Measurements from ENCODE around the gene COBL. TPM values are rescaled to one million over a fixed set of nuclear protein-coding genes. Genes with fewer than 3 reads are reported as not detected.
A peak's percentile ranks its signal among the peaks of the same experiment; 100 is the strongest.

COBL gene
- total RNA-seq, 1 donor from 2014 or later: not detected

GRCh38 chr7:51326656-51327286 lies 10.2 kb upstream of the COBL start:
- H3K27me3 Mint-ChIP-seq (ENCODE audit: unreplicated experiment): peaks cover 16% of the 10 kb centered on the region
- no peak overlapping the region for H3K4me3 Mint-ChIP-seq (ENCODE audit: unreplicated experiment)
- no peak overlapping the region for H3K27ac Mint-ChIP-seq (ENCODE audit: unreplicated experiment)
- H3K9me3 Mint-ChIP-seq (ENCODE audit: unreplicated experiment): no peaks in the 10 kb centered on the region
- no peak for TF ChIP-seq CTCF (IDR thresholded peaks at IDR 0.05)
- no peaks in the 10 kb centered on the region for H3K36me3 Mint-ChIP-seq (ENCODE audit: unreplicated experiment)
- no peaks in the 10 kb centered on the region for H3K4me1 Mint-ChIP-seq (ENCODE audit: unreplicated experiment)
- peak; percentile 44 for DNase-seq (ENCODE audit: extremely low spot score, unreplicated experiment)

GRCh38 chr7:51325908-51326307 lies 9.3 kb upstream of the COBL start:
- Mint-ChIP-seq H3K36me3 (ENCODE audit: unreplicated experiment) (no peaks in the 10 kb centered on the region), H3K9me3 (ENCODE audit: unreplicated experiment) (no peaks in the 10 kb centered on the region), H3K27me3 (ENCODE audit: unreplicated experiment) (peaks cover 25% of the 10 kb centered on the region), H3K27ac (ENCODE audit: unreplicated experiment) (no peak overlapping the region), H3K4me3 (ENCODE audit: unreplicated experiment) (no peak overlapping the region), H3K4me1 (ENCODE audit: unreplicated experiment) (no peaks in the 10 kb centered on the region)
- no peak for TF ChIP-seq CTCF (IDR thresholded peaks at IDR 0.05)
- DNase-seq (ENCODE audit: extremely low spot score, unreplicated experiment): peak; percentile 4

GRCh38 chr7:51325261-51325676 lies 8.7 kb upstream of the COBL start:
- Mint-ChIP-seq H3K4me3 (ENCODE audit: unreplicated experiment) (no peak overlapping the region), H3K9me3 (ENCODE audit: unreplicated experiment) (no peaks in the 10 kb centered on the region), H3K36me3 (ENCODE audit: unreplicated experiment) (no peaks in the 10 kb centered on the region), H3K27ac (ENCODE audit: unreplicated experiment) (no peak overlapping the region), H3K27me3 (ENCODE audit: unreplicated experiment) (peaks cover 31% of the 10 kb centered on the region), H3K4me1 (ENCODE audit: unreplicated experiment) (no peaks in the 10 kb centered on the region)
- no peak for TF ChIP-seq CTCF (IDR thresholded peaks at IDR 0.05)
- DNase-seq (ENCODE audit: extremely low spot score, unreplicated experiment): peak; percentile 69

GRCh38 chr7:51324206-51324898 lies 7.7 kb upstream of the COBL start:
- Mint-ChIP-seq H3K36me3 (ENCODE audit: unreplicated experiment) (no peaks in the 10 kb centered on the region), H3K4me3 (ENCODE audit: unreplicated experiment) (no peak overlapping the region), H3K9me3 (ENCODE audit: unreplicated experiment) (no peaks in the 10 kb centered on the region), H3K4me1 (ENCODE audit: unreplicated experiment) (no peaks in the 10 kb centered on the region), H3K27me3 (ENCODE audit: unreplicated experiment) (peaks cover 35% of the 10 kb centered on the region), H3K27ac (ENCODE audit: unreplicated experiment) (no peak overlapping the region)
- no peak for TF ChIP-seq CTCF (IDR thresholded peaks at IDR 0.05)
- DNase-seq (ENCODE audit: extremely low spot score, unreplicated experiment): peak; percentile 32

- peaks cover 2% of the 10 kb centered on the region for H3K4me1 Mint-ChIP-seq (ENCODE audit: unreplicated experiment)
Measured at GRCh38 chr7:51321961-51322515, 5.4 kb upstream of the COBL start.

More at GRCh38 chr7:51321961-51322515, 5.4 kb upstream of the COBL start:
- peak; percentile 64 for DNase-seq (ENCODE audit: extremely low spot score, unreplicated experiment)
- peaks cover 52% of the 10 kb centered on the region for H3K27me3 Mint-ChIP-seq (ENCODE audit: unreplicated experiment)
- H3K27ac Mint-ChIP-seq (ENCODE audit: unreplicated experiment): no peak overlapping the region
- no peaks in the 10 kb centered on the region for H3K36me3 Mint-ChIP-seq (ENCODE audit: unreplicated experiment)
- H3K9me3 Mint-ChIP-seq (ENCODE audit: unreplicated experiment): no peaks in the 10 kb centered on the region
- H3K4me3 Mint-ChIP-seq (ENCODE audit: unreplicated experiment): no peak overlapping the region
- no peak for TF ChIP-seq CTCF (IDR thresholded peaks at IDR 0.05)

Data from osteocyte (in vitro differentiated cells).